Osteoblast (primary cell): Measurements from ENCODE around the gene CIB2. TPM values are rescaled to one million over a fixed set of nuclear protein-coding genes. Genes with fewer than 3 reads are reported as not detected.

Experiments
- DNase-seq: peaks from one replicate; pipeline ENCODE4 v3.0.0; 2011; ENCODE audit warnings: low spot score, mixed read lengths; ENCODE audit not compliant: insufficient read length; ENCODE audit errors: missing footprints
- H2AFZ ChIP-seq: 2 replicates; pipeline ENCODE4 v1.6.0; 2011; ENCODE audit warnings: mild to moderate bottlenecking, low read length
- H3K27ac ChIP-seq: 2 replicates; pipeline ENCODE4 v1.5.1; 2011; ENCODE audit warnings: mild to moderate bottlenecking, low read depth, low read length, moderate library complexity
- H3K27me3 ChIP-seq: 2 replicates; pipeline ENCODE4 v1.6.0; 2012; ENCODE audit warnings: mild to moderate bottlenecking, control low read depth, inconsistent platforms, low read length, moderate library complexity; ENCODE audit not compliant: insufficient read depth
- H3K36me3 ChIP-seq: 2 replicates; pipeline ENCODE4 v1.5.1; 2011; ENCODE audit warnings: mild to moderate bottlenecking, low read length, control low read depth, moderate library complexity; ENCODE audit not compliant: insufficient read depth
- H3K4me1 ChIP-seq: 2 replicates; pipeline ENCODE4 v1.5.1; 2011; ENCODE audit warnings: mild to moderate bottlenecking, low read length, control low read depth, moderate library complexity; ENCODE audit not compliant: insufficient read depth
- H3K4me2 ChIP-seq: 2 replicates; pipeline ENCODE4 v1.6.0; 2011; ENCODE audit warnings: mild to moderate bottlenecking, low read length; ENCODE audit not compliant: insufficient read depth
- H3K4me3 ChIP-seq: fragments of 200-600 bp; sonication (generic); 3 replicates; pipeline ENCODE4 v1.5.1; 2012; ENCODE audit warnings: mild to moderate bottlenecking, low read length, inconsistent platforms; ENCODE audit not compliant: insufficient read depth
- H3K79me2 ChIP-seq: 2 replicates; pipeline ENCODE4 v1.6.0; 2012; ENCODE audit warnings: mild to moderate bottlenecking, low read length, control low read depth, inconsistent platforms; ENCODE audit not compliant: insufficient read depth
- H3K9me3 ChIP-seq: 2 replicates; pipeline ENCODE4 v1.5.1; 2011; ENCODE audit warnings: low read depth, low read length, control low read depth
- H4K20me1 ChIP-seq: 2 replicates; pipeline ENCODE4 v1.6.0; 2012; ENCODE audit warnings: mild to moderate bottlenecking, low read length, control low read depth; ENCODE audit not compliant: insufficient read depth
- total RNA-seq: library from RNA; depleted of rRNA; stranded (reverse); fragments of >200 nt; gene quantifications from 2 replicates; pipeline ENCODE4 v1.2.3, GENCODE V29; 2012
- TF ChIP-seq, protein P1 (sequence below): IDR thresholded peaks from 2 replicates; pipeline ENCODE4 v1.5.1; 2011; ENCODE audit warnings: mild to moderate bottlenecking, low read depth, low read length, moderate library complexity; ENCODE audit errors: extremely low read depth

CIB2 gene
- total RNA-seq, 1 donor = 2.2 TPM

GRCh38 chr15:78108300-78109084, 22.8 kb downstream of the CIB2 start:
- H3K36me3 ChIP-seq = no peaks in the 10 kb centered on the region
- peaks cover 5% of the 10 kb centered on the region for H3K4me1 ChIP-seq
- no peak overlapping the region for H3K4me3 ChIP-seq
- no peak overlapping the region for H2AFZ ChIP-seq
- H3K79me2 ChIP-seq = no peaks in the 10 kb centered on the region
- peak; percentile 99 for DNase-seq
- no peaks in the 10 kb centered on the region for H4K20me1 ChIP-seq
- no peaks in the 10 kb centered on the region for H3K9me3 ChIP-seq
- no peaks in the 10 kb centered on the region for H3K27me3 ChIP-seq
- no peak overlapping the region for H3K4me2 ChIP-seq
- TF ChIP-seq, protein P1, sequence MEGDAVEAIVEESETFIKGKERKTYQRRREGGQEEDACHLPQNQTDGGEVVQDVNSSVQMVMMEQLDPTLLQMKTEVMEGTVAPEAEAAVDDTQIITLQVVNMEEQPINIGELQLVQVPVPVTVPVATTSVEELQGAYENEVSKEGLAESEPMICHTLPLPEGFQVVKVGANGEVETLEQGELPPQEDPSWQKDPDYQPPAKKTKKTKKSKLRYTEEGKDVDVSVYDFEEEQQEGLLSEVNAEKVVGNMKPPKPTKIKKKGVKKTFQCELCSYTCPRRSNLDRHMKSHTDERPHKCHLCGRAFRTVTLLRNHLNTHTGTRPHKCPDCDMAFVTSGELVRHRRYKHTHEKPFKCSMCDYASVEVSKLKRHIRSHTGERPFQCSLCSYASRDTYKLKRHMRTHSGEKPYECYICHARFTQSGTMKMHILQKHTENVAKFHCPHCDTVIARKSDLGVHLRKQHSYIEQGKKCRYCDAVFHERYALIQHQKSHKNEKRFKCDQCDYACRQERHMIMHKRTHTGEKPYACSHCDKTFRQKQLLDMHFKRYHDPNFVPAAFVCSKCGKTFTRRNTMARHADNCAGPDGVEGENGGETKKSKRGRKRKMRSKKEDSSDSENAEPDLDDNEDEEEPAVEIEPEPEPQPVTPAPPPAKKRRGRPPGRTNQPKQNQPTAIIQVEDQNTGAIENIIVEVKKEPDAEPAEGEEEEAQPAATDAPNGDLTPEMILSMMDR = peak; percentile 95
- H3K27ac ChIP-seq = no peak overlapping the region

DNA sequence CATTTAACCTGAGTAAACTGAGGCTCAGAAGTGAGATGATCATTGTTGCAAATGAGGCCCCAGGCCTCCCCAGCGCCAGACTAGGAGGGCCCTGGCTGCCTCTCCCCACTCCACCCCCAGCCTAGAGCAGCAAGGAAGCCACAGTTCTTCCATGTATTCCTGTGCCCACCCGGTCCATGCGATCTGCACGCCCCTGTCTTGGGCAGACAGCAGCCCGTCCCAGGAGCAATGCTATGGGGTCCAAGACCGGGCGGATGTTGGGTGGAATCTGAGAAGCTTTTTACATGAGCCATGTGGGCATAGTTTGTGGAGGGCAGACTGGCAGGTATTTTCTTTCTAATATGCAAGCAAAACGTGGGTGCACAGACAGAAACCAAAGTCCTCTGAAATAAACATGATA, 23.8 kb downstream of the CIB2 start:
- H3K4me3 ChIP-seq = no peak overlapping the region
- no peak for DNase-seq
- no peaks in the 10 kb centered on the region for H3K9me3 ChIP-seq
- H4K20me1 ChIP-seq = no peaks in the 10 kb centered on the region
- H3K36me3 ChIP-seq = no peaks in the 10 kb centered on the region
- no peak overlapping the region for H3K27ac ChIP-seq
- H3K4me2 ChIP-seq = no peak overlapping the region
- H3K4me1 ChIP-seq = peaks cover 5% of the 10 kb centered on the region
- H3K79me2 ChIP-seq = no peaks in the 10 kb centered on the region
- no peaks in the 10 kb centered on the region for H3K27me3 ChIP-seq
- TF ChIP-seq, protein P1 = no peak
- no peak overlapping the region for H2AFZ ChIP-seq

DNA sequence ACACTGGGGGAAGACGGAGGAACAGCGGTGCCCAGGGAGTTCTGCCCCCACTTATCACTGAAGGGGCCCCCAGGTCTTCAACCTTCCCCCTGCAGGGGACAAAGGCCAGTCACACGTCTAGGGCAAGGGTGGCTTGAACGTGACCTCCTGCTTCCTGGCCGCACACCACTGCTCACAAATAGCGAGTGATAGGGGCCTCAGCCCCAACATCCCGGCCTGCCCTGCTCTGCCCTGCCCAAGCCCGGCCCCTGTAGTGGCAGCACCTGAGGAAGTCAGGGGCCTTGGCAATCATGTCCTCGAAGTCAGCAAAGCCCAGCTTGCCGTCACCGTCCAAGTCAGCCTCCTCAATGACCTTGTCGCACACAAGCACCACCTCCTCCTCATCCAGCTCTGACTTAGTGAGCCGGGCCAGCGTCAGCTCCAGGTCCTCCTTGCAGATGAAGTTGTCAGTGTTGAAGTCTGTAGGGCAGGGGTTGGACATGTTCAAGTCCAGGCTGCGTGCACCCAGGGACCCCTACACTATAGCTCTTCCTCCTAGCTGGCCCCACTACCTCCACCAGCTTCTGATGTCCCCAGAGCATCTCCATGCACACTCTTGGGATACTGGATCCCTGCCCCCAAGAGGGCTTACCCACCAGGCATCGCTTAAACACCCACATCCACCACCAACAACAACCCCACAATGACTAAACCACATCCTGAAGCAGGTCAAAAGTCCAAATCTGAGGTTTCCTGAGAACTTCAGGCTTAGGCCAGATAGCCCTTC, 25.6 kb downstream of the CIB2 start:
- Histone ChIP-seq H3K9me3 (no peaks in the 10 kb centered on the region), H3K4me3 (no peak overlapping the region), H4K20me1 (no peaks in the 10 kb centered on the region), H3K4me1 (peaks cover 5% of the 10 kb centered on the region), H3K4me2 (no peak overlapping the region), H3K36me3 (no peaks in the 10 kb centered on the region), H3K27me3 (no peaks in the 10 kb centered on the region), H3K27ac (no peak overlapping the region), H3K79me2 (no peaks in the 10 kb centered on the region), H2AFZ (no peak overlapping the region)
- TF ChIP-seq, protein P1 = no peak
- no peak for DNase-seq
